SW480 (cell line): ENCODE measurements around the gene RYR2.
"Not testable (repeated sequence)": the region's sequence is repeated elsewhere in the genome, so short reads cannot be mapped to it uniquely, and the experiment has no call there.

Source experiments
- DNase-seq: peaks from one replicate; pipeline ENCODE4 v3.0.0-alpha.2; 2016; ENCODE audit warnings: low spot score

RYR2 gene

DNA sequence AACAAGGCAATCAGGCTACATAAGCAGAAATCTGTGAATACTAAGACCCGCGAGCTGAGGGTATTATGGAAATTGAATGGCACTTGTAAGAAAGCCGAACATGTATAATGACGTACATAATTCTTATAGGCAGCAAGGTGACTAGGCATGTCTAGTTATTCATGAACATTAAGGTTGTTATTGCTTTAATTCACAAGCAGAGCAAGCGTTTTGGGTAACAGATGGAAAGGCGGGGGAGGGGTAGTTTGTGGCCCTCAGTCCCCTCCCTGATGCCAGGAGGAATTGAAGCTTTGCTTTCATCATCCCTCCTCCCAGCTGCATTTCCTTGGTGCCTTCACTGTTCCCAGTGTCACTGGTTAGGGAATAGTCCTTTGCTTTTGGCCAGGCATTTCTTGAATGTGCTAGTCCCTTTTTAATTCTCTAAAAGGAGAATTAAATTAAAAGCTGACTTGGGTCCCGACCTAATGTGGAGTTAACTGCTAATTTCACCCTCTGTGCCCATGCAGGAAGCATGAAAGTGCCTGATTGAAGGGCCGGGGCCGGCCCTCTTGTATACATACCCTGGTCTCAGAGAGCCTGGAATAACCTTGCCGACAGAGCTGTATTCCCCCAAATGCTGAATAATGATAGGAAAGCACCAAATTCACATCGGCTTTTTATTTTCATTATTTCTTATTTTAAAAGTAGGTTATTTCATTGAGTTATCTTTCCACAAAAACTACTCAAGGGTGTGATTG is 42.5 kb downstream of the RYR2 start:
- no peak for DNase-seq

GRCh38 chr1:237091691-237092090 is 49.7 kb downstream of the RYR2 start:
- no peak for DNase-seq

DNA sequence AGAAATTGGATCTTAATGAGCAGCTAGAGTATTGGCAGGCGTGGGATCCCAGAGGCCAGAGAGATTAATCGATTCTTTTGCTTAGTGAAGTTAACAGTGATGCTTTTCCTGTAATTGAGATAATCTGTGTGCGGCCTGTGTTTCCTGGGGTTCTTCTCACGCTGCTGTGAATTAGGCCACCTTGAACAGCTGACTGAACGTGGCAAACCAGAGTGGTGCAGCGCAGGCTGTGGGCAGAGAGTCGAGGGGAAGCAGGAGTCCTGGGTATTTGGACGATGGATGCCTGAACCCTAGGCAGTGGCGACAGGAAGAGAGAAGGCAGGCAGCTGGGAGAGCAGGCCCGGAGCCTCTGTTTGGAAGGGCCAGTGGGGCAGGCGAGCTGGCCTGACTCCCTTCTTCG is 51.7 kb downstream of the RYR2 start:
- DNase-seq = no peak

GRCh38 chr1:237098541-237098940 is 56.6 kb downstream of the RYR2 start:
- DNase-seq = no peak

DNA sequence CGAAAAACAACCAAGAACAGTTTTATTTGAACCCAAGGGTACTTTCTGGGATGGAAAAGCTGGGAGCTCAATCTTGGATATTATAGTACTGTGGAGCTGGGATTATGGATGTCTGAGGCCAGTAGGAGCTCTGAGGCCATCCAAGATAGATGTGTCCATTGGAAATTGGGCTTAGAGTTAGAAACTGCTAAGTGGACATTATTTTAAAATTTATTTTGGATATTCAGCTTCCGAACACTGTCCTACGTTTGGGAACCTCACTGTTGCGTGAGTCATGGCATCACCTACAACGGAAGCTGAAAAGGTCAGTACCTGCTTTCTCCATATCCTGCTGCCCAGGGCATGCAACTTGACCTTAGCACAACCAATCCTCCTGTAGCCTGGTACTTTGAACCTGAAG is 61.0 kb downstream of the RYR2 start:
- DNase-seq = no peak

GRCh38 chr1:237104096-237104495 is 62.1 kb downstream of the RYR2 start:
- no peak for DNase-seq

GRCh38 chr1:237105826-237106225 is 63.8 kb downstream of the RYR2 start:
- DNase-seq = no peak

GRCh38 chr1:237108297-237109040 is 66.5 kb downstream of the RYR2 start:
- DNase-seq = no peak

- DNase-seq = no peak
These were observed 69.8 kb downstream of the RYR2 start for GRCh38 chr1:237111807-237112206.

DNA sequence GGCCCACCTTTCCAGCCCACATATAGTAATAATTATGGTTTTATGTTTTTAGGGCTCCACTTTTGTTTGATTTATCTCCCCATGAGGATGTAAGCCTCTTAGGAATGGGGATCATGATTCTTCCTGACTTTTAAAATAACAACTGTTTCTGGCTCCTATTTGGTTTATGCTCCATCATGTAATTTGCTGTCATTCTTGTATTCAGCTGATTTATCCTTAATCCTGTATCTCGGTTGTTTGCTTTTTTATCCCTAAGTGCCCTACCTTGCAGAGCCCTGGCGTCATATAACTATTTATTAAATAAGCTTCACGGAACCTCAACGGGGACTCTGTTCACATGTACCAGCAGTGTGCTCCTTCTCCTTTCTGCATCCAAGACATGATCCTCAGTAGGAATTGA is 70.7 kb downstream of the RYR2 start:
- DNase-seq = no peak

DNA sequence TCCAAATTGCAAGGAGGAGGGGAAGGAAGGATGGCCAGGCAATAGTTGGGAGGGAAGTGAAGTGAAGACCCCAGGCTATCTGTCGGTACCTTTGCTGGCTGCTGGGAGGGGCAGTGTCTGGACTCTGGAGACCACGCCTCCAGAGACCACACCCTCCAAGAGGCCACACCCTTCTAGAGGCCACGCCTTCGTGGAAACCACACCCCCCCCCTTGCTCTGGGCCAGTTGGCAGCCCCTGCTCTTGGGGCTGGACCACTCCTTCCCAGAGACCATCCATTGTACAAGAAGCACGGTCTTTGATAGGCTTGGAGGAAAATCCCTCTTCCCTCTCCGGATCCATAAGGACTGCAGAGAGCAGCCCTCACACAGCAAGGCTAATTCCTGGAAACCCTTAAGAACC is 73.1 kb downstream of the RYR2 start:
- no peak for DNase-seq

GRCh38 chr1:237119091-237119490 is 77.1 kb downstream of the RYR2 start:
- no peak for DNase-seq

DNA sequence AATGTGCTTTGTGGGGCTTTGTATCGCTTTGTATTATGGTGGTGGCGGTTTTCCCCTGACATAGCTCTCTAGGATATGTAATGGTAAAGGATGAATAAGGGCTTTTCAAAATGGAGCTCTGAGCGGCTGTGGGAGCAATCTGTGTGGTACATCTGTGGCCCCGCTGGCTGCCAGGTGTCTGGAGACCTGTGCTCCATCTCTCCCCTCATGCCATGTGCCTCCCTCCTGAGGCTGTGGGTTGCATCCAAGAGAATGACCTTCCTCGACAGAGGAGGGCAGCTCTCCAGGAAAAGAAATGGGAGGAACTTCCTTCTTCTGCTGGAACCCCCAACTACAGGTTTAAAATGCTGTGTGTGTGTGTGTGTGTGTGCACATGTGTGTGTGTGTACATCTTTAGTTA is 78.7 kb downstream of the RYR2 start:
- DNase-seq = no peak

DNA sequence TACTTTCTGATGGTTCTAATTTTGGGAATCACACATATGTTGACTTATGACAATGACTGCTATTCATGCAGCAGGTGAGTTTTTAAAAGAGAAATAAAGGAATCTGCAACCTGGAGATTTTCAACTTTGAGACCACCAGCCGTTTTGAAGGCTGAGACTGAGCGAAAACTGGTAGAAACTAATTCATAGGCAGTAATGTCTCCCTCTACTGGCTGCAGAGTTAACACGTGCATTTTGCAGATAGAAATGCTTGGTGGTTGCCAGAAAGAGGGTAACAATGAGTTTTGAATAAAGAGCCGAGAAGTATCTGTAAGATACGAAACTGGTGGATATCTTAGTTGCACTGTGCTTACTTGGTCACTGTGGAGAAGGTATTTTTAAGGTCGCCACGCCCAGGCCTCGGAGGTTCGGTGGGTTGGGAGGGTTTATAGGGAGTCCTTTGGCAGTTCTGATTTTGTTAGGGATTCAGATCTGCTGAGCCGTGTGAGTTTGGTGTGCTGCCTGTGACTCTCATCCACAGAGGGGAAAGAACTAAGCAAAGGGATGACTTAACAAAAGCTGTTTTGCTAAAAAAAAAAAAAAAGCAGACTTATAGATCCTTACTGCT is 83.0 kb downstream of the RYR2 start:
- peak; percentile 25 for DNase-seq

GRCh38 chr1:237126180-237126579 is 84.2 kb downstream of the RYR2 start:
- DNase-seq = no peak

DNA sequence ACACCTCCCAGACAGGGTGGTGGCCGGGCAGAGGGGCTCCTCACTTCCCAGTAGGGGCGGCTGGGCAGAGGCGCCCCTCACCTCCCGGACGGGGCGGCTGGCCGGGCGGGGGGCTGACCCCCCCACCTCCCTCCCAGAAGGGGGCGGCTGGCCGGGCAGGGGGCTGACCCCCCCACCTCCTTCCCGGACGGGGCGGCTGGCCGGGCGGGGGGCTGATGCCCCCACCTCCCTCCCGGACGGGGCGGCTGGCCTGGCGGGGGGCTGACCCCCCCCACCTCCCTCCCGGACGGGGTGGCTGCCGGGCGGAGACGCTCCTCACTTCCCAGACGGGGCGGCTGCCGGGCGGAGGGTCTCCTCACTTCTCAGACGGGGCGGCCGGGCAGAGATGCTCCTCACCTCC is 85.3 kb downstream of the RYR2 start:
- DNase-seq = not testable (repeated sequence)

DNA sequence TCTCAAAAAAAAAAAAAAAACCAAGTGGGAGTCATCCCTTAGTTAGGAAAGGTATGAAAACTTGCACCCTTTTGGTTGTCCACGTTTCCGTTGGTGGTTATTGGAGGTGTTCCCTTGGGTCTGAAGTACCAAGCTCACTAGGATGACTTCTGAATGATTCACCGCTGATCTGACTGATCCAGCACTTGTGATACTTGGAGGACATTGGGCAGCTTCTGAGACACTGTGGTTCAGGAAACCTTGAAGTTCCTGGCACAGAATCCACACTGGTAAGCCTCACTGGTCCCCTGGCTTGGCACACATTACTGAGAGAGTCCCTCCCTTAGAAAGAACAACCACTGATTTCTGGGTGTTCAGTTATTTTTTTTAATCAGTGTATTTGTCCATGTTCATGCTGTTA is 91.9 kb downstream of the RYR2 start:
- DNase-seq = no peak

GRCh38 chr1:237134929-237135328 is 92.9 kb downstream of the RYR2 start:
- no peak for DNase-seq

DNA sequence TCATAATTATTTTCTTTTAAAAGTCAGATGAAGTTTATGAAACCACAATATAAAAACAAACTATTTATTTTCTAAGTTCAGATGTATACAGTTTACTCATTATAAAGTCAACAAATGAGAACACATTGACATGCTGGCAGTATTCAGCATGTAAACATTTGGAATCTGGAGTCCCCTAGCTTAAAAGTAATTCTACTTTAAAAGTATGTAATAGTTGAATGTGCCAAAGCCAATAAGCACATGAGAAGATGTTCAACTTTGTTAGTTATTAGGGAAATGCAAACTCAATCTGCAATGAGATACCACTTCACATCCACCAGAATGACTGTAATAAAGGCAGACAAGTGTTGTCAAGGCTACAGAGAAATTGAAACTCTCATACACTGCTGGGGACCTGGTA is 96.6 kb downstream of the RYR2 start:
- no peak for DNase-seq

DNA sequence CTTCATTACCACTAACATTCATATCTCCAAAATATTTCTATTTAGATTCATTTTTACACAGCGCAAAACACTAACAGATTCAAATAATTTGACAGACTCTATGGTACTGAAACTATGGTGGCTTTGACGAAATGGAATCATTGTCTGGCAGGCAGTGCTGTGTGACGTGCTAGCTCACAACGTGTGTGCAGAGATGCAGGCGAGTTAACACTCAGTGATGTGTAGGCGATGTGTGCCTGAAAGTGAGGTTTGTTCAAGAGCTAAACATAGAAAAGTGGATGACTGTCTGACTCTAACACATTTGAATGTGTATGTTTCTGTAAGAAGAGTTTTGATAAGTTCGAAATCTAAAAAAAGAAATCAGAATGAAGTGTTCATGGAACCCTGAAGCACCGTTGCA is 97.7 kb downstream of the RYR2 start:
- DNase-seq = no peak

DNA sequence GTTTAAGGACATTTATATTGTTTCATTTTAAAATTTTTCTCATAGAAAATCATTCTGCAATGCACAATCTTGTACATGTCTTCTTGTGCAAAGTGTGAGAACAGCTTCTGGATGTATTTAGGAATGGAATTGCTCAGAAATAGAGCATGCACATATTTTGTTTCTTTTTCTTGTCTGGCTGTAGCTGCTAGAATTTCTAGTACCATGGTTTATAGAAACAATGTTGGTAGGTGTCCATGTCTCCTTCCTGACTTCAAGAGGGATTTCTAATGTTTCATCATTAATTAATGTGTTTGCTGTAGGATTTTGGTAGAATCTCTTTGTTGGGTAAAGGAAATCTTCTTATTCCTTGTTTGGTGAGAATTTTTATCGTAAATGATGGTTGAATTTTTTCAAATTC is 99.0 kb downstream of the RYR2 start:
- DNase-seq = no peak

- DNase-seq = no peak
These were observed 99.5 kb downstream of the RYR2 start for GRCh38 chr1:237141502-237141901.

GRCh38 chr1:237145379-237146135 is 103.6 kb downstream of the RYR2 start:
- no peak for DNase-seq
